Stimulated activated CD4-positive, alpha-beta T cell treated with anti-CD3 and anti-CD28 coated beads, Interleukin-1b, Interleukin-23, amount 100 ng/mL, for 24 hours (primary cell): ENCODE measurements around the gene CD83.

Source experiments
- DNase-seq, 4 experiments: peaks; one replicate each; pipeline ENCODE4 v3.0.0-alpha.2; 2020; ENCODE audit warnings: low read depth in 4 of 4, low spot score in 1 of 4

Gene CD83

GRCh38 chr6:14091339-14091978, 26.1 kb upstream of the CD83 start:
- no peak for DNase-seq

- DNase-seq, result no peak
These were observed 25.3 kb upstream of the CD83 start for GRCh38 chr6:14092316-14092715.

- no peak for DNase-seq
These were observed 24.5 kb upstream of the CD83 start for GRCh38 chr6:14092838-14093789.

- DNase-seq, result no peak
These were observed 22.9 kb upstream of the CD83 start for GRCh38 chr6:14094721-14095120.

GRCh38 chr6:14095437-14095836, 22.1 kb upstream of the CD83 start:
- DNase-seq, result no peak

GRCh38 chr6:14100138-14100537, 17.4 kb upstream of the CD83 start:
- DNase-seq, result no peak

- no peak for DNase-seq
These were observed 16.6 kb upstream of the CD83 start for GRCh38 chr6:14100966-14101365.

- DNase-seq, result no peak
These were observed 15.2 kb upstream of the CD83 start for GRCh38 chr6:14102383-14102782.

GRCh38 chr6:14105547-14105946, 12.0 kb upstream of the CD83 start:
- no peak for DNase-seq

GRCh38 chr6:14107000-14107399, 10.6 kb upstream of the CD83 start:
- no peak for DNase-seq

- no peak for DNase-seq
These were observed 9.7 kb upstream of the CD83 start for GRCh38 chr6:14107711-14108494.

- peak in 1 of 4 experiments; percentile 14 for DNase-seq
These were observed 8.8 kb upstream of the CD83 start for GRCh38 chr6:14108571-14109410.

GRCh38 chr6:14109411-14109826, 8.2 kb upstream of the CD83 start:
- DNase-seq, result no peak

- no peak for DNase-seq
These were observed 7.4 kb upstream of the CD83 start for GRCh38 chr6:14110001-14110818.

GRCh38 chr6:14113976-14114375, 3.6 kb upstream of the CD83 start:
- no peak for DNase-seq

- DNase-seq, result peak in 1 of 4 experiments; percentile 24
These were observed 493 bp downstream of the CD83 start for GRCh38 chr6:14118091-14118439.

GRCh38 chr6:14118446-14118845, 874 bp downstream of the CD83 start:
- no peak for DNase-seq

GRCh38 chr6:14119784-14120183, 2.2 kb downstream of the CD83 start:
- DNase-seq, result no peak

GRCh38 chr6:14120546-14120945, 3.0 kb downstream of the CD83 start:
- DNase-seq, result no peak

- peak in 1 of 4 experiments; percentile 26 for DNase-seq
These were observed 4.4 kb downstream of the CD83 start for GRCh38 chr6:14121936-14122344.
